ENCODE results near the gene TTC28. TPM values are rescaled to one million over a fixed set of nuclear protein-coding genes. Genes with fewer than 3 reads are reported as not detected.
A peak's percentile ranks its signal among the peaks of the same experiment; 100 is the strongest.

Gene TTC28
- total RNA-seq, 1 donor from 2014 or later: 65.4 TPM

- DNase-seq (ENCODE audit: low read depth, low spot score): no peak
Measured at GRCh38 chr22:27970596-27971220, 708.9 kb downstream of the TTC28 start.

GRCh38 chr22:27966168-27967064 is 713.2 kb downstream of the TTC28 start:
- no peak for DNase-seq (ENCODE audit: low read depth, low spot score)
- peaks cover 16% of the 10 kb centered on the region for H3K4me1 Mint-ChIP-seq
- H3K9me3 Mint-ChIP-seq: peaks cover 11% of the 10 kb centered on the region
- H3K36me3 Mint-ChIP-seq (ENCODE audit: low read depth): peaks cover 25% of the 10 kb centered on the region
- no peak for TF ChIP-seq CTCF (conservative IDR thresholded peaks at IDR 0.05)
- H3K27ac Mint-ChIP-seq (ENCODE audit: unreplicated experiment): no peak overlapping the region
- H3K4me3 Mint-ChIP-seq: no peak overlapping the region
- no peaks in the 10 kb centered on the region for H3K27me3 Mint-ChIP-seq (ENCODE audit: low read depth)

More at GRCh38 chr22:27970596-27971220, 708.9 kb downstream of the TTC28 start:
- Mint-ChIP-seq H3K27ac (ENCODE audit: unreplicated experiment) (no peak overlapping the region), H3K4me1 (peaks cover 10% of the 10 kb centered on the region), H3K27me3 (ENCODE audit: low read depth) (no peaks in the 10 kb centered on the region), H3K4me3 (no peak overlapping the region), H3K9me3 (peaks cover 15% of the 10 kb centered on the region), H3K36me3 (ENCODE audit: low read depth) (peaks cover 29% of the 10 kb centered on the region)
- no peak for TF ChIP-seq CTCF (conservative IDR thresholded peaks at IDR 0.05)

- DNase-seq (ENCODE audit: low read depth, low spot score): no peak
- peaks cover 16% of the 10 kb centered on the region for H3K4me1 Mint-ChIP-seq
- H3K27ac Mint-ChIP-seq (ENCODE audit: unreplicated experiment): peak overlapping the region; percentile 91
- H3K36me3 Mint-ChIP-seq (ENCODE audit: low read depth): peaks cover 13% of the 10 kb centered on the region
- peaks cover 3% of the 10 kb centered on the region for H3K9me3 Mint-ChIP-seq
- H3K27me3 Mint-ChIP-seq (ENCODE audit: low read depth): no peaks in the 10 kb centered on the region
- H3K4me3 Mint-ChIP-seq: no peak overlapping the region
- TF ChIP-seq CTCF (conservative IDR thresholded peaks at IDR 0.05): no peak
Measured at GRCh38 chr22:27962268-27963044, 717.2 kb downstream of the TTC28 start.

- H3K4me1 Mint-ChIP-seq: peaks cover 16% of the 10 kb centered on the region
- no peak overlapping the region for H3K4me3 Mint-ChIP-seq
Measured at GRCh38 chr22:27961680-27962079, 718.0 kb downstream of the TTC28 start.

More at GRCh38 chr22:27961680-27962079, 718.0 kb downstream of the TTC28 start:
- Mint-ChIP-seq H3K9me3 (peaks cover 6% of the 10 kb centered on the region), H3K27ac (ENCODE audit: unreplicated experiment) (no peak overlapping the region), H3K36me3 (ENCODE audit: low read depth) (peaks cover 16% of the 10 kb centered on the region), H3K27me3 (ENCODE audit: low read depth) (no peaks in the 10 kb centered on the region)
- no peak for TF ChIP-seq CTCF (conservative IDR thresholded peaks at IDR 0.05)
- no peak for DNase-seq (ENCODE audit: low read depth, low spot score)
